K562 (cell line): ENCODE measurements around the gene KCNC3. TPM values are rescaled to one million over a fixed set of nuclear protein-coding genes. Genes with fewer than 3 reads are reported as not detected.

Source experiments
- CREM ChIP-seq: IDR thresholded peaks from 2 replicates; pipeline ENCODE4 v1.6.1; 2014; ENCODE audit warnings: antibody characterized with exemption, low read depth
- CTCFL ChIP-seq: IDR thresholded peaks from 2 replicates; pipeline ENCODE4 v1.6.1; 2011; ENCODE audit warnings: borderline replicate concordance, low read depth, mild to moderate bottlenecking, moderate library complexity, low read length; ENCODE audit not compliant: insufficient read depth, poor library complexity, severe bottlenecking
- DMBX1 ChIP-seq: fragments of 250-450 bp; sonication (Bioruptor Pico); IDR thresholded peaks from 2 replicates; pipeline ENCODE4 v1.8.0; 2022; ENCODE audit warnings: inconsistent platforms, mild to moderate bottlenecking, moderate library complexity, borderline replicate concordance
- E4F1 ChIP-seq: fragments of 250-450 bp; sonication (Bioruptor Pico); IDR thresholded peaks from 2 replicates; pipeline ENCODE4 v1.5.0; 2021; ENCODE audit warnings: mild to moderate bottlenecking, borderline replicate concordance
- ETV1 ChIP-seq: fragments of 450-650 bp; conservative IDR thresholded peaks from 2 replicates; pipeline ENCODE4 v1.6.1; 2016; ENCODE audit warnings: missing genetic modification characterization, control low read depth, low read depth, missing compliant biosample characterization
- HMG20A ChIP-seq: fragments of 450-650 bp; formaldehyde crosslinking; conservative IDR thresholded peaks from 2 replicates; pipeline ENCODE4 v1.4.0; 2020; ENCODE audit warnings: mild to moderate bottlenecking, mixed read lengths
- HNRNPH1 ChIP-seq: fragments of 200-400 bp; formaldehyde crosslinking; optimal IDR thresholded peaks from 2 replicates; pipeline ENCODE3; 2017; ENCODE audit warnings: low read depth, mild to moderate bottlenecking, low read length, moderate library complexity
- KHSRP ChIP-seq: fragments of 450-650 bp; IDR thresholded peaks from 2 replicates; pipeline ENCODE4 v1.6.1; 2017
- NONO ChIP-seq, 2 experiments: fragments of 200-400 bp in 1 of 2; fragments of 450-650 bp in 1 of 2; formaldehyde crosslinking in 1 of 2; IDR thresholded peaks; 2 replicates each; pipeline ENCODE4 v1.6.1; 2017; ENCODE audit warnings: low read depth in 2 of 2, mild to moderate bottlenecking in 2 of 2, moderate library complexity in 2 of 2, low read length in 1 of 2
- SAFB2 ChIP-seq: fragments of 200-400 bp; formaldehyde crosslinking; IDR thresholded peaks from 2 replicates; pipeline ENCODE4 v1.6.1; 2018; ENCODE audit warnings: borderline replicate concordance, low read length, low read depth, moderate library complexity; ENCODE audit not compliant: severe bottlenecking
- TBL1XR1 ChIP-seq, 2 experiments: IDR thresholded peaks; 2 replicates each; pipeline ENCODE4 v1.6.1; 2012; ENCODE audit warnings: improper control_type of control experiment in 2 of 2, low read length in 2 of 2, mild to moderate bottlenecking in 1 of 2
- ZNF395 ChIP-seq: fragments of 200-800 bp; sonication (Bioruptor generic); IDR thresholded peaks from 2 replicates; pipeline ENCODE4 v1.6.1; 2017; ENCODE audit warnings: missing genetic modification characterization, missing compliant biosample characterization
- polyA plus RNA-seq, 8 experiments: library from polyadenylated mRNA; depleted of rRNA in 4 of 8; stranded (reverse) in 5 of 8; unstranded in 3 of 8; fragments of >200 nt; fragmentation: Nextera tagmentation in 2 of 8; fragmentation: Illumina TruSeq in 1 of 8; extraction: Ambion mirVana in 2 of 8; extraction: Trizol in 1 of 8; gene quantifications; 2 replicates each; pipeline versions ENCODE4 v1.2.1 to v1.2.3, GENCODE V29; 2011 to 2014; ENCODE audit warnings: inconsistent platforms in 1 of 8, missing spikeins in 1 of 8
- total RNA-seq, 7 experiments: library from RNA; depleted of rRNA in 6 of 7; stranded (reverse); fragments of >200 nt in 6 of 7; fragmentation: Illumina TruSeq in 2 of 7; extraction: Trizol in 2 of 7; gene quantifications; 2 replicates each; pipeline versions ENCODE4 v1.2.1 to v1.2.3, GENCODE V29; 2011 to 2021; ENCODE audit warnings: low replicate concordance in 1 of 7
- TF ChIP-seq, protein P1 (sequence below): sonication (generic); IDR thresholded peaks from 2 replicates; pipeline ENCODE4 v1.6.1; 2016
- TF ChIP-seq, protein P2 (sequence below): sonication (generic); formaldehyde crosslinking; IDR thresholded peaks from 2 replicates; pipeline ENCODE4 v1.9.0; 2022; ENCODE audit warnings: mild to moderate bottlenecking, missing genetic modification reagents

Gene KCNC3
- total and polyA plus RNA-seq, 9 of the 15 experiments (the other 6 are each of a cell fraction or from before 2014, with no cell fraction given) = 0.03 to 26.2 (median 2.0) TPM

GRCh38 chr19:50362656-50363424 is 33.7 kb upstream of the KCNC3 start (continued):
- TF ChIP-seq ZNF395 (CRISPR knock-in tag) (peak; percentile 53), DMBX1 (CRISPR knock-in tag) (peak; percentile 74; the same call in 1 of the 2 replicates), NONO (IDR thresholded peaks at IDR 0.05; ENCODE audit: low read depth in 2 of 2, low read length in 1 of 2) (no peak), CREM (peak; percentile 44; the same call in 1 of the 2 replicates), KHSRP (no peak), TBL1XR1 (IDR thresholded peaks at IDR 0.05; ENCODE audit: low read length in 2 of 2) (no peak), HMG20A (no peak), ETV1 (tag) (no peak), HNRNPH1 (no peak), CTCFL (no peak), SAFB2 (no peak), E4F1 (CRISPR knock-in tag) (no peak)
- TF ChIP-seq, protein P1, sequence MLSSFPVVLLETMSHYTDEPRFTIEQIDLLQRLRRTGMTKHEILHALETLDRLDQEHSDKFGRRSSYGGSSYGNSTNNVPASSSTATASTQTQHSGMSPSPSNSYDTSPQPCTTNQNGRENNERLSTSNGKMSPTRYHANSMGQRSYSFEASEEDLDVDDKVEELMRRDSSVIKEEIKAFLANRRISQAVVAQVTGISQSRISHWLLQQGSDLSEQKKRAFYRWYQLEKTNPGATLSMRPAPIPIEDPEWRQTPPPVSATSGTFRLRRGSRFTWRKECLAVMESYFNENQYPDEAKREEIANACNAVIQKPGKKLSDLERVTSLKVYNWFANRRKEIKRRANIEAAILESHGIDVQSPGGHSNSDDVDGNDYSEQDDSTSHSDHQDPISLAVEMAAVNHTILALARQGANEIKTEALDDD = no peak
- TF ChIP-seq, protein P2, sequence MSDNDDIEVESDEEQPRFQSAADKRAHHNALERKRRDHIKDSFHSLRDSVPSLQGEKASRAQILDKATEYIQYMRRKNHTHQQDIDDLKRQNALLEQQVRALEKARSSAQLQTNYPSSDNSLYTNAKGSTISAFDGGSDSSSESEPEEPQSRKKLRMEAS = peak; percentile 33; the same call in 1 of the 2 replicates
